ENCODE results near the gene MTCH1. TPM values are rescaled to one million over a fixed set of nuclear protein-coding genes. Genes with fewer than 3 reads are reported as not detected.
A peak's percentile ranks its signal among the peaks of the same experiment; 100 is the strongest.

Gene MTCH1
- total and polyA plus RNA-seq, 2 donors (not counting 1 experiment from before 2014, with no cell fraction given) = 91.7 to 150 TPM

GRCh38 chr6:36967301-36967700 is 18.7 kb downstream of the MTCH1 start:
- POLR2A ChIA-PET = no interaction called here
- peaks cover 22 to 28% of the 10 kb centered on the region in 2 donors for H3K4me1 ChIP-seq (ENCODE audit: control insufficient read depth in 2 of 2, insufficient read depth in 2 of 2, low read length in 2 of 2)
- H3K36me3 ChIP-seq (replicated peaks in 1 of 2; ENCODE audit: control extremely low read depth in 1 of 2, control insufficient read depth in 1 of 2, extremely low read depth in 1 of 2, insufficient read depth in 2 of 2, low read length in 1 of 2) = peaks cover 0 to 55% of the 10 kb centered on the region in 2 experiments
- no peak overlapping the region for H3K4me3 Mint-ChIP-seq
- peaks cover 28% of the 10 kb centered on the region for H3K4me1 Mint-ChIP-seq
- H3K9me3 Mint-ChIP-seq (ENCODE audit: insufficient read depth) = no peaks in the 10 kb centered on the region
- DNase-seq = no peak
- no peaks in the 10 kb centered on the region for H3K79me2 ChIP-seq (ENCODE audit: control insufficient read depth, insufficient read depth, low read length)
- no peaks in the 10 kb centered on the region for H4K20me1 ChIP-seq (ENCODE audit: control insufficient read depth, insufficient read depth, low read length, poor library complexity, severe bottlenecking)
- CTCF ChIA-PET = interaction anchor here (1.9 kb wide), 1 partner anchor 201 kb away, joined by 6 read pairs; no protein-coding TSS in a partner anchor
- no peaks in the 10 kb centered on the region for H3K27me3 Mint-ChIP-seq
- ATAC-seq (ENCODE audit: low read depth) = no peak
- H3K9me3 ChIP-seq (ENCODE audit: control extremely low read depth in 1 of 3, control insufficient read depth in 2 of 3, insufficient read depth in 1 of 3, low read length in 2 of 3) = no peaks in the 10 kb centered on the region
- no peaks in the 10 kb centered on the region for H3K27me3 ChIP-seq (replicated peaks in 1 of 4; ENCODE audit: control extremely low read depth in 1 of 4, control insufficient read depth in 3 of 4, insufficient read depth in 4 of 4, low read length in 3 of 4)
- H3K27ac Mint-ChIP-seq = no peak overlapping the region
- intact Hi-C loops (cut with micrococcal nuclease) = no loop called here
- 100% methylated on average over 1 of the region's 3 CpGs for WGBS (ENCODE audit: insufficient coverage)
- H3K9ac ChIP-seq (ENCODE audit: low read length) = no peak overlapping the region
- no peak overlapping the region for H2AFZ ChIP-seq (ENCODE audit: insufficient read depth, low read depth, low read length, poor library complexity, severe bottlenecking)
- no peak overlapping the region for H3K4me2 ChIP-seq (replicated peaks; ENCODE audit: low read depth, low read length, poor library complexity, severe bottlenecking)
- no peak overlapping the region for H3K4me3 ChIP-seq (ENCODE audit: control extremely low read depth in 1 of 5, extremely low read depth in 1 of 5, insufficient read depth in 1 of 5, low read depth in 2 of 5, low read length in 4 of 5)
- TF ChIP-seq, protein P1, sequence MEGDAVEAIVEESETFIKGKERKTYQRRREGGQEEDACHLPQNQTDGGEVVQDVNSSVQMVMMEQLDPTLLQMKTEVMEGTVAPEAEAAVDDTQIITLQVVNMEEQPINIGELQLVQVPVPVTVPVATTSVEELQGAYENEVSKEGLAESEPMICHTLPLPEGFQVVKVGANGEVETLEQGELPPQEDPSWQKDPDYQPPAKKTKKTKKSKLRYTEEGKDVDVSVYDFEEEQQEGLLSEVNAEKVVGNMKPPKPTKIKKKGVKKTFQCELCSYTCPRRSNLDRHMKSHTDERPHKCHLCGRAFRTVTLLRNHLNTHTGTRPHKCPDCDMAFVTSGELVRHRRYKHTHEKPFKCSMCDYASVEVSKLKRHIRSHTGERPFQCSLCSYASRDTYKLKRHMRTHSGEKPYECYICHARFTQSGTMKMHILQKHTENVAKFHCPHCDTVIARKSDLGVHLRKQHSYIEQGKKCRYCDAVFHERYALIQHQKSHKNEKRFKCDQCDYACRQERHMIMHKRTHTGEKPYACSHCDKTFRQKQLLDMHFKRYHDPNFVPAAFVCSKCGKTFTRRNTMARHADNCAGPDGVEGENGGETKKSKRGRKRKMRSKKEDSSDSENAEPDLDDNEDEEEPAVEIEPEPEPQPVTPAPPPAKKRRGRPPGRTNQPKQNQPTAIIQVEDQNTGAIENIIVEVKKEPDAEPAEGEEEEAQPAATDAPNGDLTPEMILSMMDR (IDR thresholded peaks at IDR 0.05) = no peak
- TF ChIP-seq EZH2 (IDR thresholded peaks at IDR 0.05; ENCODE audit: borderline replicate concordance, insufficient read depth, low read depth, low read length, poor library complexity, severe bottlenecking) = no peak
- H3K27ac ChIP-seq (ENCODE audit: low read length in 2 of 2) = no peak overlapping the region

GRCh38 chr6:36964908-36965307 is 21.1 kb downstream of the MTCH1 start:
- Histone ChIP-seq H3K9me3 (ENCODE audit: control extremely low read depth in 1 of 3, control insufficient read depth in 2 of 3, insufficient read depth in 1 of 3, low read length in 2 of 3) (no peaks in the 10 kb centered on the region), H3K79me2 (ENCODE audit: control insufficient read depth, insufficient read depth, low read length) (no peaks in the 10 kb centered on the region), H3K27ac (ENCODE audit: low read length in 2 of 2) (peak overlapping the region in 1 of 2 donors; percentile 58), H3K27me3 (replicated peaks in 1 of 4; ENCODE audit: control extremely low read depth in 1 of 4, control insufficient read depth in 3 of 4, insufficient read depth in 4 of 4, low read length in 3 of 4) (no peaks in the 10 kb centered on the region), H3K36me3 (replicated peaks in 1 of 2; ENCODE audit: control extremely low read depth in 1 of 2, control insufficient read depth in 1 of 2, extremely low read depth in 1 of 2, insufficient read depth in 2 of 2, low read length in 1 of 2) (peaks cover 0 to 31% of the 10 kb centered on the region in 2 experiments), H3K4me1 (ENCODE audit: control insufficient read depth in 2 of 2, insufficient read depth in 2 of 2, low read length in 2 of 2) (peaks cover 22 to 30% of the 10 kb centered on the region in 2 donors), H3K4me2 (replicated peaks; ENCODE audit: low read depth, low read length, poor library complexity, severe bottlenecking) (no peak overlapping the region), H4K20me1 (ENCODE audit: control insufficient read depth, insufficient read depth, low read length, poor library complexity, severe bottlenecking) (no peaks in the 10 kb centered on the region), H3K9ac (ENCODE audit: low read length) (no peak overlapping the region), H3K4me3 (ENCODE audit: control extremely low read depth in 1 of 5, extremely low read depth in 1 of 5, insufficient read depth in 1 of 5, low read depth in 2 of 5, low read length in 4 of 5) (no peak overlapping the region), H2AFZ (ENCODE audit: insufficient read depth, low read depth, low read length, poor library complexity, severe bottlenecking) (no peak overlapping the region)
- Mint-ChIP-seq H3K27ac (peak overlapping the region; percentile 80), H3K9me3 (ENCODE audit: insufficient read depth) (no peaks in the 10 kb centered on the region), H3K27me3 (no peaks in the 10 kb centered on the region), H3K4me3 (no peak overlapping the region), H3K4me1 (peaks cover 35% of the 10 kb centered on the region)
- CTCF ChIA-PET = interaction anchor here (2.4 kb wide), 1 partner anchor 53 kb away, joined by 14 read pairs; no protein-coding TSS in a partner anchor
- TF ChIP-seq, protein P1 (IDR thresholded peaks at IDR 0.05) = no peak
- no peak for TF ChIP-seq EZH2 (IDR thresholded peaks at IDR 0.05; ENCODE audit: borderline replicate concordance, insufficient read depth, low read depth, low read length, poor library complexity, severe bottlenecking)
- ATAC-seq (ENCODE audit: low read depth) (no peak), DNase-seq (no peak)
- POLR2A ChIA-PET = no interaction called here
- intact Hi-C loops (cut with micrococcal nuclease) = no loop called here
- 74% methylated on average over 3 of the region's 4 CpGs for WGBS (ENCODE audit: insufficient coverage)
